Measurements from ENCODE around the gene SPATA16. TPM values are rescaled to one million over a fixed set of nuclear protein-coding genes. Genes with fewer than 3 reads are reported as not detected.

The SPATA16 gene
- total and polyA plus RNA-seq, 8 donors = not detected

DNA sequence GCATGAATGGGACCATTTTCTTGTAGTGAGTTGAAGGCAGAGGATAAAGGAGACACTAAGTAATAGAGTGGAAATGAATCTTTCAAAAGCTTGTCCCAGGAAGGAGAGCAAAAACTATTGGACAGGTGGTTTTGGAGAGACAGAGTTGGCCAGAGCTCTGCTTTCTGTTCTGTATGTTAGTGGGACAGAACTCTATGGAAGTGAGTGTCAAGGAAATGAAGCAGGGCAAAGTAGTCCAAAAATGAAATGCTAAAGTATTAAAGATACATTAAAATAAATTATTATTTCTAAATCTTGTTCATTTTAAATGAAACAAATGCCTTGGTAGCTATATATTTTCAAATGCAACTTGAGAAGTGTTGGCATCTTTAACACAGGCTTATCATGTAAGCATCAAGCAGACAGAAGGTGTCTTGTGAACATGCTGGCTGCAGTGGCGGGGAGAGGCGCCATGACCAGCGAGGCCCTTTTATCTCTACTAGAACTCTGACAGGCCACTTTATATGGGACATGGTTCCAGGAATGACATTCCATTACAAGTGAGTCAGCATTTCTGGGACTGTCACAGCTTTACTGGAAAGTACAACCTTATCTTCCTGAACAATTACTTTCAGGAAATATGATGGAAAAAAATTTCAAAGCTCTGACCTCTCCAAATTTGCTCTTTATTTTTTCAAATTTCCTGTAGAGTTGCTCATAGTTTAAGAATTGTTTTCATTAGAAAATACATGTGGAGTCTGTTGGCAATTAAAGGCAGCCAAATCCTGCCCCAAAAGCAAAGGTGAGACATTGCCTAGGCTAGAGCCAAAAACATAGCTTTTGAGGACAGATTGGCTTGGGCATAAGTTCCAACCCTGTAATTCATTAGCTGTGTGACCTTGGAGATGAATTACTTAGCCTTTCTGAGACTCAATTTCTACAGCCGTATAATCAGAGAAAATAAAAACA, 284.0 kb downstream of the SPATA16 start:
- no peaks in the 10 kb centered on the region for H3K27me3 ChIP-seq
- TF ChIP-seq EP300 (IDR thresholded peaks at IDR 0.05) (no peak), POLR2AphosphoS5 (IDR thresholded peaks at IDR 0.05) (peak in 2 of 3 donors; percentile 37 to 82)
- H3K27ac ChIP-seq = peak overlapping the region in 4 of 5 donors; percentile 53 to 68 (median 59)
- H3K9me3 ChIP-seq = no peaks in the 10 kb centered on the region
- peaks cover 0 to 38% (median 10%) of the 10 kb centered on the region in 4 donors for H3K4me1 ChIP-seq
- 26 to 48% (median 29%) methylated on average over 4 of the region's 4 CpGs for WGBS, 5 donors
- intact Hi-C loops (cut with DNase I; ENCODE audit: low total_unique reads) = no loop called here
- DNase-seq = peak; percentile 32 to 70
- no peak overlapping the region for H3K4me3 ChIP-seq
- no peaks in the 10 kb centered on the region for H3K36me3 ChIP-seq

DNA sequence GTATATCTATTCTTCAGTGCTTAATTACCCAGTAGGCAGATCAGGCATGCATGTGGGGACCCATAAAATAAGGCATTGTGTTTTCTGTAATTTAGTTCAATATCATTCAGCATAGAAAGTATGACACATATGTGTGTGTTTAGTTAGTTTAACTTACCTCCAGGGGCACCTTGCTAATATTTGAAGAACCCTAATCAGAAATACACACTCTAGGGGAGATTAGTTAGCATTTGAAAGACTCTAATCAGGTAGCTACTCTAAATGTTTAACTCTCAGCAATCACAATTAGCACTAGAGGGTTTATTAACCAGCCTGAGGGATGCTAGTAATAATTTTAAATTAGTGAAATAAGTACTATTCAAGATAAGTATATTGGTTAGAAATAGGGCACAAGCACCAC, 286.0 kb downstream of the SPATA16 start:
- Histone ChIP-seq H3K27ac (peak overlapping the region in 1 of 5 donors; percentile 68), H3K4me3 (no peak overlapping the region), H3K4me1 (peaks cover 0 to 45% (median 10%) of the 10 kb centered on the region in 4 donors), H3K36me3 (no peaks in the 10 kb centered on the region), H3K27me3 (no peaks in the 10 kb centered on the region), H3K9me3 (no peaks in the 10 kb centered on the region)
- peak in 1 of 2 donors; percentile 20 for DNase-seq
- intact Hi-C loops (cut with DNase I; ENCODE audit: low total_unique reads) = no loop called here
- TF ChIP-seq POLR2A (IDR thresholded peaks at IDR 0.05) (no peak), POLR2AphosphoS5 (IDR thresholded peaks at IDR 0.05) (peak in 1 of 3 donors; percentile 45), EP300 (IDR thresholded peaks at IDR 0.05) (no peak)
- TF ChIP-seq, protein P1, sequence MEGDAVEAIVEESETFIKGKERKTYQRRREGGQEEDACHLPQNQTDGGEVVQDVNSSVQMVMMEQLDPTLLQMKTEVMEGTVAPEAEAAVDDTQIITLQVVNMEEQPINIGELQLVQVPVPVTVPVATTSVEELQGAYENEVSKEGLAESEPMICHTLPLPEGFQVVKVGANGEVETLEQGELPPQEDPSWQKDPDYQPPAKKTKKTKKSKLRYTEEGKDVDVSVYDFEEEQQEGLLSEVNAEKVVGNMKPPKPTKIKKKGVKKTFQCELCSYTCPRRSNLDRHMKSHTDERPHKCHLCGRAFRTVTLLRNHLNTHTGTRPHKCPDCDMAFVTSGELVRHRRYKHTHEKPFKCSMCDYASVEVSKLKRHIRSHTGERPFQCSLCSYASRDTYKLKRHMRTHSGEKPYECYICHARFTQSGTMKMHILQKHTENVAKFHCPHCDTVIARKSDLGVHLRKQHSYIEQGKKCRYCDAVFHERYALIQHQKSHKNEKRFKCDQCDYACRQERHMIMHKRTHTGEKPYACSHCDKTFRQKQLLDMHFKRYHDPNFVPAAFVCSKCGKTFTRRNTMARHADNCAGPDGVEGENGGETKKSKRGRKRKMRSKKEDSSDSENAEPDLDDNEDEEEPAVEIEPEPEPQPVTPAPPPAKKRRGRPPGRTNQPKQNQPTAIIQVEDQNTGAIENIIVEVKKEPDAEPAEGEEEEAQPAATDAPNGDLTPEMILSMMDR (IDR thresholded peaks at IDR 0.05) = no peak

DNA sequence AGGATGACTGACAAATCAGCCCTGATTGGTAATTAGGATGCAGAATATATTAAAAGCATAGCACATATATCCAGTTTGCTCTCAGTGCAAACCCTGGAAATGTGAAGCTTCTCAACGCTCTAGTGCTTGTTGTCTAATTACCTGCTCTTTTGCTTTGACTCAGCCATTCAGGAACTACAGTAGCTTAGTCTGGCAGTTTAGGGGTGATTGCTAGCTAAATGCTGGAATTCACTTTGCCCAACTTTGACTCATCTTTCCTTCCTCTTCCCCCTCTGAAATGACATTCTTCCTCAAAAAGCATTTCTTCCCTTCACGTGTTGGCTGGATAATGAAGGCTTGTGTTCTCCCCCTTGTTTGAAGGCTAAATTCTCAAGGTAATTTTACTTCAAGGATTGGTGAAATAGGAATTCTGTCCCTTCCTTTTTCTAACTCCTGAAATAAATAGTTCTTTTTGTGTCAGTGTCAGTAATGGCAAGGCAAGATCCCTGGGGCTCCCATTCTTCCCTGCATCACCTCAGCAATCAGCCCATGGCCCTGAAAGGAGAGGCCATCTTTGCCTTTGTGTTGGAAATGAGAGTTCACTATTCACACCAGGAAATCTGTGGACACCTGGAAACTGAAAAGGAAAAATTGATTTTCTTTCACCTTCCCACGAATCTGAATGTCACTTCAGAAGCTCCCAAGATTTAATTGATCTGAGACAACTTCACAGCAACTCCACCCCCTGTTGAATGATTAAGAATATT, 286.9 kb downstream of the SPATA16 start:
- Histone ChIP-seq H3K27me3 (no peaks in the 10 kb centered on the region), H3K36me3 (no peaks in the 10 kb centered on the region), H3K9me3 (no peaks in the 10 kb centered on the region), H3K4me3 (no peak overlapping the region), H3K4me1 (peaks cover 0 to 45% (median 10%) of the 10 kb centered on the region in 4 donors), H3K27ac (peak overlapping the region in 1 of 5 donors; percentile 68)
- no peak for DNase-seq
- TF ChIP-seq POLR2AphosphoS5 (IDR thresholded peaks at IDR 0.05) (no peak), EP300 (IDR thresholded peaks at IDR 0.05) (no peak)
- intact Hi-C loops (cut with DNase I; ENCODE audit: low total_unique reads) = no loop called here
- WGBS, 5 donors = 63 to 69% (median 64%) methylated on average over 3 of the region's 3 CpGs

DNA sequence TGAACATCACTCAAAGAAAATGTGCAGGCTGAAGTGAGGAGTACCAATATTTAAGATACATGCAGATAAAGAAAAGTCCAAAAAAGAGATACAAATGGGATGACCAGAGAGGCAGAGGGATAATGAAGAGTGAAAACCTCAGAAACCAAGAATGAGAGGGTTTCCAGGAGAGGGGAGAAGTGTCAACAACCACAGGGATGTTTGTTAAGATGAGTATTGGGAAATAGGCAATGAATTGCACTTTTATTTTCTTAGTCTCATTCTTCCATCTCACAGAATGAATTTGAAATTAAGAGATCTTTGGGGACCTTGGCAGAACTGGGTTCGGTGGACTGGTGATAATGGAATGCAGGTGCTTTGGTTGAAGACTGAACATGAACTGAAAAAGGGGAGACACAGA, 288.0 kb downstream of the SPATA16 start:
- intact Hi-C loops (cut with DNase I; ENCODE audit: low total_unique reads) = no loop called here
- Histone ChIP-seq H3K9me3 (no peaks in the 10 kb centered on the region), H3K4me1 (peaks cover 0 to 43% (median 10%) of the 10 kb centered on the region in 4 donors), H3K4me3 (no peak overlapping the region), H3K27me3 (no peaks in the 10 kb centered on the region), H3K27ac (no peak overlapping the region), H3K36me3 (no peaks in the 10 kb centered on the region)
- DNase-seq = no peak
- WGBS, 5 donors = 76 to 96% (median 89%) methylated on average over 1 of the region's 1 CpG
- TF ChIP-seq POLR2AphosphoS5 (IDR thresholded peaks at IDR 0.05) (no peak), EP300 (IDR thresholded peaks at IDR 0.05) (no peak), POLR2A (IDR thresholded peaks at IDR 0.05) (no peak)
- TF ChIP-seq, protein P1 (IDR thresholded peaks at IDR 0.05) = no peak

- TF ChIP-seq POLR2A (IDR thresholded peaks at IDR 0.05) = no peak
- TF ChIP-seq, protein P1 (IDR thresholded peaks at IDR 0.05) = no peak
- TF ChIP-seq EP300 (IDR thresholded peaks at IDR 0.05) = no peak
- no peak for TF ChIP-seq POLR2AphosphoS5 (IDR thresholded peaks at IDR 0.05)
Observed at GRCh38 chr3:172848910-172849309, 292.1 kb downstream of the SPATA16 start.

More at GRCh38 chr3:172848910-172849309, 292.1 kb downstream of the SPATA16 start:
- WGBS, 5 donors = 40 to 59% (median 43%) methylated on average over 1 of the region's 1 CpG
- no peak for DNase-seq
- H3K9me3 ChIP-seq = no peaks in the 10 kb centered on the region
- H3K36me3 ChIP-seq = no peaks in the 10 kb centered on the region
- H3K27me3 ChIP-seq = no peaks in the 10 kb centered on the region
- H3K4me1 ChIP-seq = peaks cover 0 to 15% (median 0%) of the 10 kb centered on the region in 4 donors
- intact Hi-C loops (cut with DNase I; ENCODE audit: low total_unique reads) = no loop called here
- H3K4me3 ChIP-seq = no peak overlapping the region
- no peak overlapping the region for H3K27ac ChIP-seq
